ENCODE results near the gene MRAP2. TPM values are rescaled to one million over a fixed set of nuclear protein-coding genes. Genes with fewer than 3 reads are reported as not detected.

MRAP2 gene, protein sequence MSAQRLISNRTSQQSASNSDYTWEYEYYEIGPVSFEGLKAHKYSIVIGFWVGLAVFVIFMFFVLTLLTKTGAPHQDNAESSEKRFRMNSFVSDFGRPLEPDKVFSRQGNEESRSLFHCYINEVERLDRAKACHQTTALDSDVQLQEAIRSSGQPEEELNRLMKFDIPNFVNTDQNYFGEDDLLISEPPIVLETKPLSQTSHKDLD
- 2.6 TPM for polyA plus RNA-seq (2013, experiment 1 of 4)
- polyA plus RNA-seq (2013, experiment 2 of 4) = 2.5 TPM
- polyA plus RNA-seq (2013, experiment 3 of 4) = 3.0 TPM
- 2.1 TPM for polyA plus RNA-seq (2013, experiment 4 of 4)

DNA sequence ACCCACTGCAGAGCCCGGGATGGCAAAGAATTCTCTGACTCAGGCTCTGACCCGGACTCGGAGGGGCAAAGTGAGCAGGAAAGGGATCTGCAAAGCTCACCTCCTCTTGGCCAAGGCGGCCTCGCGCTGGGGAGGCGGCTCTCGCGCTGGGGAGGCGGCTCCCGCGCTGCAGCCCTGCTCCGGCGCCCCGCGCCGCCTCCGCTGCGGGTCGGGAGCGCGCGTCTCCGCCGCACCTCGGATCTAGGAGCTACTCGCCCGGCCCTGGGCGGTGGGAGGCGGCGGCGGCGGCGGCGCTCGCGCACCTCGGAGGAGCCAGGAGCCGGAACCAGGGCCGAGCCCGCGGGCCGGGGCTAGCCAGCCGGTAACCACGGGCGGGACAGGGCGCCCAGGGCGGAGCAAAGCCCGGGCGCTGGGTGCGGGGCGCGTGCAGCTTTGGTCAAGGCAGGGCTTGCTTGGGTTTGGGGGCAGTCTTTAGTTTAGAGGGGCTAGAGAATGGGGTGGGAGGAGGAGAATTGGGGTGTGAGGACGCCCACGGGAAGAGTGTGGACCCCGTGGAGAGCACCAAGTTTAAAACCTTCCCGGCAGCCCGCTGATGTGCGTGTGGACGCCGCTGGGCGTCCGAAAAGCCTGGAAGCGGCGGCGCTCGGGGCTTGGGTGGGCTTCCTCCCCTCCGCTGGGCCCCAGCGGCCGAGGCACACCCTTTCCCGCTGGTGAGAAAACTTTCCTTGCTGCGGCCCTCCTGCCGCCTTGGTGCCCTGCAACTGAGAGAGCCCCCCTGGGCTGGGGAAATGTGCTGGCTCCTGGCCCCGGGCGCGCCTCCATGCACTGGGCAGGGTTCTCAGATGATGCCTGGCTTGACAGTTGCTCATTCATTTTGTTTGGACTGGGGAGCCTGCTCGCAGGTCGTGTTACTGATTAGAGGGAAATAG is at the start of gene MRAP2:
TSS of gene MRAP2 (plus strand) at position 250 of the 929 bp plus-strand sequence. CDS start 21,547 bp downstream, outside the sequence.
- Histone ChIP-seq H3K9me3 (ENCODE audit: control insufficient read depth, low read length) (no peaks in the 10 kb centered on the region), H3K27ac (ENCODE audit: insufficient read depth, low read depth, low read length, poor library complexity, severe bottlenecking) (no peak within 1 kb of the TSS), H3K4me1 (ENCODE audit: control insufficient read depth, insufficient read depth, low read length) (peaks cover 3% of the 10 kb centered on the region), H3K36me3 (ENCODE audit: control insufficient read depth, insufficient read depth, low read length) (no peaks in the 10 kb centered on the region), H3K4me3 (ENCODE audit: insufficient read depth, low read depth, low read length) (peak within 1 kb of the TSS; percentile 64), H3K27me3 (ENCODE audit: control insufficient read depth, insufficient read depth, low read length, poor library complexity, severe bottlenecking) (peaks cover 34% of the 10 kb centered on the region)
- 1% methylated on average over 78 of the region's 78 CpGs for WGBS, 2 experiments

DNA sequence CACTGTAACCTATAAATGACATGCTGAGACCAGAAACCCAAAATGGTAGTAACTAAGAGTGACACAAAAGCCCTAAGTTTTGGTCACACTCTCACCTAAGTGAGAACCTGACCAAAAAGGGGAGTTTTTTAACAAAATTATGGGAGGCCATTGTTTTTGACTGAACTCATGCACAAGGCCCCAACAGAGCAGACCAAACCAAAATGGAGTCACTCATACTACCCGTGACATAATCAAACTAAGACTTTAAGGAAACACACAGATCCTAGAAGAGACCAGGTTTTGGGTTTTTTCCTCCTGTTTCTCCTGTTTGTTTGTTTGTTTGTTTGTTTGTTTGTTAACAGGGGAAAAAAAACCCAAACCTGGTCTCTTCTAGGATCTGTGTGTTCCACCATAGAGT is 49.2 kb upstream of the MRAP2 start:
- Histone ChIP-seq H3K9me3 (ENCODE audit: control insufficient read depth, low read length) (no peaks in the 10 kb centered on the region), H3K36me3 (ENCODE audit: control insufficient read depth, insufficient read depth, low read length) (no peaks in the 10 kb centered on the region), H3K27me3 (ENCODE audit: control insufficient read depth, insufficient read depth, low read length, poor library complexity, severe bottlenecking) (no peaks in the 10 kb centered on the region), H3K4me3 (ENCODE audit: insufficient read depth, low read depth, low read length) (no peak overlapping the region), H3K27ac (ENCODE audit: insufficient read depth, low read depth, low read length, poor library complexity, severe bottlenecking) (no peak overlapping the region), H3K4me1 (ENCODE audit: control insufficient read depth, insufficient read depth, low read length) (no peaks in the 10 kb centered on the region)
- 83 to 100% methylated on average over 1 of the region's 1 CpG for WGBS, 2 experiments

DNA sequence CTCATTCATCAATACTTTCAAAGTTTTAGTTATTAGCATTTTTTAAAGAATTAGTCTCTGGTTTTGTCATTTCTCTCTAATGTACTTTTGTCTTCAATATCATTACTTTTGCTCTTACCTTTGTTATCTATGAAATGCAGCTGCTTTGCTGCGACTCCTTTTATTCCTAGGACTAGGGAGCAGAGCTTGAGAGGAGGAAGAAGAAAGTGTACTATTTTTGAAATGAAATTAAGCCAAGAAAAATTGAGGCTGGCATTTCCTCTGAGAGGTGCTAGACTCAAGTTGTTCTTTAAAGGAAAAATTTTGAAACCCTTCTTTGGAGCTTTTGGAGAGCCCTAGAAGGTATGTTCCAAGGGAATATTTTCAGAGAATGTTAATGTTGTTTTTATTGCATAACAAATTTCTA is 48.3 kb upstream of the MRAP2 start:
- Histone ChIP-seq H3K36me3 (ENCODE audit: control insufficient read depth, insufficient read depth, low read length) (no peaks in the 10 kb centered on the region), H3K9me3 (ENCODE audit: control insufficient read depth, low read length) (no peaks in the 10 kb centered on the region), H3K27me3 (ENCODE audit: control insufficient read depth, insufficient read depth, low read length, poor library complexity, severe bottlenecking) (no peaks in the 10 kb centered on the region), H3K4me1 (ENCODE audit: control insufficient read depth, insufficient read depth, low read length) (no peaks in the 10 kb centered on the region), H3K4me3 (ENCODE audit: insufficient read depth, low read depth, low read length) (no peak overlapping the region), H3K27ac (ENCODE audit: insufficient read depth, low read depth, low read length, poor library complexity, severe bottlenecking) (no peak overlapping the region)
- WGBS, 2 experiments = 100% methylated on average over 1 of the region's 1 CpG

DNA sequence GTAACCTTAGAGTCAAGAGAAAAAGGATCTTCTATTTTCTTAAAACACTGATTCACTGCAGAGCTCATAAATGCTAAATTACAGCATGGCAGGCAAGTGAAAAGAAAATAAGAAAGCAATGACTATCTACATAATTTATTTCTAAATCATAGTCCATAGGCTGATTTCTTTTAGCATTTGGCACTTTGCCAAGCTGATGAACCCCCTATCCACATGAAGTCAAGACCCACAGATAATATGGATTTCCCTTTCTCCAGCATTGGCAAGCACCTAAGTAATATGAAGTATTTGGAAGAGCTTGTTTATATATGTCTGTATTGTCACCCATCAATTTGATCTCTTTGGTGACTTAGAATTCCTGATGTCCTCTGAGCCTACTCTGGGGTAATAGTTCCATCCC is 47.9 kb upstream of the MRAP2 start:
- no peaks in the 10 kb centered on the region for H3K4me1 ChIP-seq (ENCODE audit: control insufficient read depth, insufficient read depth, low read length)
- no peaks in the 10 kb centered on the region for H3K27me3 ChIP-seq (ENCODE audit: control insufficient read depth, insufficient read depth, low read length, poor library complexity, severe bottlenecking)
- H3K9me3 ChIP-seq (ENCODE audit: control insufficient read depth, low read length) = no peaks in the 10 kb centered on the region
- no peak overlapping the region for H3K27ac ChIP-seq (ENCODE audit: insufficient read depth, low read depth, low read length, poor library complexity, severe bottlenecking)
- no peak overlapping the region for H3K4me3 ChIP-seq (ENCODE audit: insufficient read depth, low read depth, low read length)
- no peaks in the 10 kb centered on the region for H3K36me3 ChIP-seq (ENCODE audit: control insufficient read depth, insufficient read depth, low read length)

DNA sequence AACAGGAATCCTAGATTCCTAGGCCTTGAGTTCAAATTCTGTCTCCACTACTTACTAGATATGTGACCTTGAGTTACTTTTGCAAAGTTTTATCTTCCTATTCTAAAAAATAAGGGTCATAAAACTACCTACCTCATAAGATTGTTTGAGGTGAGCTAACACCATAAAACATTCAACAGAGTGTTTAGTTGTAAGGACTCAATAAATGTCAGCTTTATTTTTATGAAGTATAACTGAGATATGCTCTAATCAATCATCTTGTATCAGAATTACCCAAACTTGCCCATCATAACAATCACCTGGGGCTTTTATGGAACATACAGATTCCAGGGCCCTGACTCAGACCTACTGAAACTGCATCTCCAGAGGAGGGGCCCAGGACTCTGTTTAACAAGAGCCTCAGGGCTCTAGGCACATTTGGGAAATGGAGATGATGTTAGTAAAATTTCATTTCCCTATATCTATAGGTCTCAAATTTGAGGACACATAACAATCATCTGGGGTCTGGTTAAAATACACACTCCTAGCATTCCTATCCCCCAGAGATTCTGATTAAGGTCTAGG is 35.5 kb upstream of the MRAP2 start:
- Histone ChIP-seq H3K9me3 (ENCODE audit: control insufficient read depth, low read length) (no peaks in the 10 kb centered on the region), H3K4me3 (ENCODE audit: insufficient read depth, low read depth, low read length) (no peak overlapping the region), H3K36me3 (ENCODE audit: control insufficient read depth, insufficient read depth, low read length) (no peaks in the 10 kb centered on the region), H3K4me1 (ENCODE audit: control insufficient read depth, insufficient read depth, low read length) (no peaks in the 10 kb centered on the region), H3K27ac (ENCODE audit: insufficient read depth, low read depth, low read length, poor library complexity, severe bottlenecking) (no peak overlapping the region), H3K27me3 (ENCODE audit: control insufficient read depth, insufficient read depth, low read length, poor library complexity, severe bottlenecking) (no peaks in the 10 kb centered on the region)

DNA sequence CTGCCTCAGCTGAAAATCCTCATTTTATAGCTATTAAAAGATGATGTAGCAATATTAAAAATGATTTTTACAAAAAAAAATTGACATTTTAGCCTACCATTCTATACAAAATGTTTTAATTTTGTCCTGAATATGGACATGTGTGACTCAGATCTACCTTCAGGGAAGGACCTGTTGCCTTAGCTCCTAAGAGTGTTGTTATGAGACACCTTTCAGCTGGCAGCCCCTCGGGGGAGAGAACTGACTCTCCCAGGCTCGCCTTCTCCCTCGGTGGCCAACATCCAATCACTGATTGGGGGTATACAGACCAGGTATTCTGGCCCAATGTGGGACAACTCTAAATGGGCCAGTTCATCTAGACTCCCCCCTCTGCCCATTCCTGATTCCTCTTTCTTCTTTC is 32.5 kb upstream of the MRAP2 start:
- Histone ChIP-seq H3K9me3 (ENCODE audit: control insufficient read depth, low read length) (no peaks in the 10 kb centered on the region), H3K27me3 (ENCODE audit: control insufficient read depth, insufficient read depth, low read length, poor library complexity, severe bottlenecking) (no peaks in the 10 kb centered on the region)
- WGBS, 2 experiments = 92% methylated on average over 3 of the region's 3 CpGs

DNA sequence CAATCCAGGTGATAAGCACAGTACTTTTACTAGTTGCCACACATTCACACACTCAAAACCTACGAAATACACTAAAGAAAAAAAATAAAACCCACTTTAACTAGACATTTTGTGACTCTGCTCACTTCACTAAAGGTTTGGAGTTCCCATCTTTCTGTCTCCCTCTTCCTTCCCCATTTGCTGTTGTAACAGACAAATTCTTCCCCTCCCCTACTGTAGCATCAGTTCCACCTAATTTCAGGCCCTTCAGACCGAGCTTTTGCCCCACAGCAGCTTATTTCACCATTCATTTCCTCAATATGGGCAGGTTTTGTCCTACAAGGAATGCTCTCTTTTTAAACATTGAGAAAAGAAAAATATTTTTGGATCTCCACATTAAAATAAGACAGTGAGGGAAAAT is 31.3 kb upstream of the MRAP2 start:
- H3K27me3 ChIP-seq (ENCODE audit: control insufficient read depth, insufficient read depth, low read length, poor library complexity, severe bottlenecking) = no peaks in the 10 kb centered on the region
- H3K36me3 ChIP-seq (ENCODE audit: control insufficient read depth, insufficient read depth, low read length) = no peaks in the 10 kb centered on the region
- WGBS, 2 experiments = 93 to 94% methylated on average over 2 of the region's 2 CpGs
- no peaks in the 10 kb centered on the region for H3K9me3 ChIP-seq (ENCODE audit: control insufficient read depth, low read length)
- H3K4me1 ChIP-seq (ENCODE audit: control insufficient read depth, insufficient read depth, low read length) = no peaks in the 10 kb centered on the region
- H3K4me3 ChIP-seq (ENCODE audit: insufficient read depth, low read depth, low read length) = no peak overlapping the region
- H3K27ac ChIP-seq (ENCODE audit: insufficient read depth, low read depth, low read length, poor library complexity, severe bottlenecking) = no peak overlapping the region

More for the DNA sequence above, 32.5 kb upstream of the MRAP2 start:
- no peaks in the 10 kb centered on the region for H3K36me3 ChIP-seq (ENCODE audit: control insufficient read depth, insufficient read depth, low read length)
- no peak overlapping the region for H3K27ac ChIP-seq (ENCODE audit: insufficient read depth, low read depth, low read length, poor library complexity, severe bottlenecking)
- H3K4me3 ChIP-seq (ENCODE audit: insufficient read depth, low read depth, low read length) = no peak overlapping the region
- no peaks in the 10 kb centered on the region for H3K4me1 ChIP-seq (ENCODE audit: control insufficient read depth, insufficient read depth, low read length)

DNA sequence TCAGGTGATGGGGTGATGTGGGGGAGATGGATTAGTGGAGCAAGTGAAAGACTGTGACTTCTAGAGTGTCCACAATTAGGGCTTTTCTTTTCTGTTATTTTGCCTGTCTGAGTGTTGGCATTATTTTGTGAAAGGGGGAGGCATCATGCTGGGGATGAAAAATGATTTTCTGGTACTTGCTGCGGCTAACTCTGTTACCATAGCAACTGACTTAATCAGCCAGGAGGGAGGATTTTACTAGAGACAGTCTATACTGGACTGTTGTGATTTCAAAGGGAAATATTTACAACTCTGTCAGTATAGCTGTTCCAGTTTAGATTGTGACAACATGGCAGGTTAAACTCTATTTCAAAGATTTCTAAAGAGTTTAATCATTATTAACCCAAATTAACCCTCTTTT is 30.4 kb upstream of the MRAP2 start:
- 84 to 87% methylated on average over 1 of the region's 1 CpG for WGBS, 2 experiments
- Histone ChIP-seq H3K4me3 (ENCODE audit: insufficient read depth, low read depth, low read length) (no peak overlapping the region), H3K27ac (ENCODE audit: insufficient read depth, low read depth, low read length, poor library complexity, severe bottlenecking) (no peak overlapping the region), H3K36me3 (ENCODE audit: control insufficient read depth, insufficient read depth, low read length) (no peaks in the 10 kb centered on the region), H3K27me3 (ENCODE audit: control insufficient read depth, insufficient read depth, low read length, poor library complexity, severe bottlenecking) (no peaks in the 10 kb centered on the region), H3K4me1 (ENCODE audit: control insufficient read depth, insufficient read depth, low read length) (no peaks in the 10 kb centered on the region), H3K9me3 (ENCODE audit: control insufficient read depth, low read length) (no peaks in the 10 kb centered on the region)

DNA sequence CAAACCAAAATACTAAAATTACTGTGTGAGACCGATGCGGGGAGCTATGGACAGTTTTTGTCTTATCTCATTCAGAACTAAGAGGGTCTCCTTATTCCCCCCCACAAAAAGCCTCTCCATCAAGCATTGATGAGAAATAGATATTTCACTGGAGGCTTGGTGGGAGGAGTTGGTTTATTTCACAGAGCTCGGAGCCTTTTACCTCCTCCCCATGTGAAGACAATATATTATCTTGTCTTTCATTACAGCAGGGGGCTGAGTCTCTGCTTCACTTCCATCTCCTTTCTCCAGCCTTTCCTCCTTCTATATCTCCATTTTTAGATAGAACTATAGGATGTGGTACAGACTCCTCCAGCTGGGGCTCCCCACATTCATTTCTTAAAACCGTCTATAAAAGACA is 29.9 kb upstream of the MRAP2 start:
- Histone ChIP-seq H3K36me3 (ENCODE audit: control insufficient read depth, insufficient read depth, low read length) (no peaks in the 10 kb centered on the region), H3K4me1 (ENCODE audit: control insufficient read depth, insufficient read depth, low read length) (no peaks in the 10 kb centered on the region), H3K27ac (ENCODE audit: insufficient read depth, low read depth, low read length, poor library complexity, severe bottlenecking) (no peak overlapping the region), H3K9me3 (ENCODE audit: control insufficient read depth, low read length) (no peaks in the 10 kb centered on the region), H3K4me3 (ENCODE audit: insufficient read depth, low read depth, low read length) (no peak overlapping the region), H3K27me3 (ENCODE audit: control insufficient read depth, insufficient read depth, low read length, poor library complexity, severe bottlenecking) (no peaks in the 10 kb centered on the region)
- 71 to 84% methylated on average over 1 to 4 of the region's 4 CpGs for WGBS, 2 experiments

DNA sequence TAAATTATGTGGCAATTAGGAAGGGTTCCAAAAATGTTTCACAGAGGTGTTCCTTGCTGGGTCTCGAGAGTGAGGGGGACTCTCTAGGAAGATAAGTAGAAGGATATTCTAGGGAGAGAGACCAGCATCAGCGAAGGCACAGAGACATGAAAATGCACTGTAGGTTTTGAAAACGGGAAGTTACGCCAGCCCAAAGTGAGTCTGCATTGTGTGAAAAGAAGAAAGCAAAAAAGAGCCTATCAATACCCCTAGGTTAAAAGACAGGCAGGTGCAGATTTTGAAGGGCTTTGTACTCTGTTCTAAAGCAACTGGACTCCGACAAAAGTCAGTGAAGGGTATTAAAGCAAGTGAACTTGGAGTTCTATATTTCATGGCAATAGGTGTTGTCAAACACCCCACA is 25.7 kb upstream of the MRAP2 start:
- Histone ChIP-seq H3K36me3 (ENCODE audit: control insufficient read depth, insufficient read depth, low read length) (no peaks in the 10 kb centered on the region), H3K9me3 (ENCODE audit: control insufficient read depth, low read length) (no peaks in the 10 kb centered on the region), H3K4me3 (ENCODE audit: insufficient read depth, low read depth, low read length) (no peak overlapping the region), H3K27me3 (ENCODE audit: control insufficient read depth, insufficient read depth, low read length, poor library complexity, severe bottlenecking) (no peaks in the 10 kb centered on the region), H3K4me1 (ENCODE audit: control insufficient read depth, insufficient read depth, low read length) (no peaks in the 10 kb centered on the region), H3K27ac (ENCODE audit: insufficient read depth, low read depth, low read length, poor library complexity, severe bottlenecking) (no peak overlapping the region)
- 92 to 93% methylated on average over 5 of the region's 5 CpGs for WGBS, 2 experiments

All from ectodermal cell (in vitro differentiated cells).